ENCODE results near the gene PALLD. TPM values are rescaled to one million over a fixed set of nuclear protein-coding genes. Genes with fewer than 3 reads are reported as not detected.

Gene PALLD
- polyA plus RNA-seq, 3 donors: 213 to 223 (median 220) TPM

DNA sequence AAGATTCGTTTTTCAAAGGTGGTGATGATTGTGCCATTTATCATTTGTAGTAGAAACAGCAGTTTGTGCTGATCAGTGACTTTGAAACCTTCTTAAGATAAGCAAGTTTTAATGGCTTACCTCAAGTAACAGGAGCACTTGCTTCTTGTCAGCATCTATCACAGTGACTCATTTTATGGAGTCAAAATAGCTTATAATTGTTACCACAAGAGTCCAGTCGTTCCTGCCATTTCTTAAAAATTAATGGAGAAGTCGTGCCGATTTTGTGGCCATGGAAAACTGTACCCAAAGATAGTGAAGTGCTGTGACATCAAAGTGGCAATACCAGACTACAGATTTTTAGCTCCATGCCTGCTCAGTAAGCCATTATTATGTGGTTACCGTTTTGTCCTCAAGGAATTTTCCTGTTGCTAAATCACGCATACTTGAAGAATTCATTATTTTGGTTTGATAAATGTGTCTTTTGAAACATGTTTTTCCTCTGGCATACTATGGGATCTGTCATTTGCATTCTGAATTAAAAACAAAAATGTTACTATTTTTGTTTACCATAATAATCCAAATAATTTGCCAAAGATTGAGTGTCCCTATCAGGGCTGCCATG lies 383.3 kb downstream of the PALLD start:
- no peak for DNase-seq (ENCODE audit: low read depth in 3 of 3, low spot score in 2 of 3)

- DNase-seq (ENCODE audit: low read depth in 3 of 3, low spot score in 2 of 3): no peak
These were observed 384.2 kb downstream of the PALLD start for GRCh38 chr4:168880811-168881595.

DNA sequence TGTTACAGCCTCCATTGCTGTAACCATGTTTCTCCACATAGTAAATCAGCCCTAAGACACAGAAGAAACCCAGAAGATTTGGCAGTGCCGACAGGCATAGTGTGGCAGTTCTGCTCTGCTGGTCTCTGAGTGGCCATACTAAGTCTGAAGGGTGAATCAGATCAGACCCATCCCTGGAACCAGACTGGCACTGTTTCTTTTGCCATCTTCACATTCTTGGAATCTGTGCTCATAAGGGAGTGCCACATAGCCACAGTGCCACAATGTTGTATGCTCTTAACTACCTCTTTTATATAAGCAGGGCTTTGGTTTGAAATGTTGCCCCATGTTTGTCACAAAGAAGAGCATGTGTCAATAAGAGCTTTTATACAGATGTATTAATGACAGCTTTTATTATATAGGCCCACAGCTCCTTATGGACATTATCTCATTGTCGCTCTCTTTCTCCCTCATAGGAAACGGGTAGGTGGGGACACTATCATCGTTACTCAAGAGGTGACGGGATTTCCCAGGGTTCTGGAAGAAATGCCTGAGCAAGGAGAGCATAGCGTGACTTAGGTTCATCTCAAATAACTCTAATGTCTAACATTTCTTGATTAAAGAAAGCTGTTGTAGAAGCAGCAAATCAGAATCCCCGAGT lies 385.0 kb downstream of the PALLD start:
- DNase-seq (ENCODE audit: low read depth in 3 of 3, low spot score in 2 of 3): no peak

GRCh38 chr4:168882650-168883233 lies 385.9 kb downstream of the PALLD start:
- DNase-seq (ENCODE audit: low read depth in 3 of 3, low spot score in 2 of 3): no peak

GRCh38 chr4:168883513-168883912 lies 386.7 kb downstream of the PALLD start:
- DNase-seq (ENCODE audit: low read depth in 3 of 3, low spot score in 2 of 3): no peak

- no peak for DNase-seq (ENCODE audit: low read depth in 3 of 3, low spot score in 2 of 3)
These were observed 387.6 kb downstream of the PALLD start for GRCh38 chr4:168884251-168885124.

DNA sequence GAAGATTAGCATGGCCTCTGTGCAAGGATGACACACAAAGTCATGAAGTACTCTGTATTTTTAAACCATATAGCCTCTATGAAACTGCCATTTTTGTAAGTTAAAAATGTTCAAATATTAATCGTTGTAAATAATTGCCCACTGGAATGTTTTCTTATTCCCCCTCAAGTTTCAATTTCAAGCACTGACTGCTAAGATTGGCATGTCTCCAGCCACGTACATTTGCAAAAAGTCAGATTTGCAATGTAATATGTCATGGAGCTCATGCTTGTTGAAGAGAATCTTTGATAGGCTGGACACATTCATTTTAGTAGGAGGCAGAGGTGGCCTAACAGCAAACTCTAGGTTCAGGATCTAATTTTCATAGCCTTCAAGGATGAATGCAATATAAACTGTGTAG lies 388.5 kb downstream of the PALLD start:
- DNase-seq (ENCODE audit: low read depth in 3 of 3, low spot score in 2 of 3): no peak

- no peak for DNase-seq (ENCODE audit: low read depth in 3 of 3, low spot score in 2 of 3)
These were observed 389.5 kb downstream of the PALLD start for GRCh38 chr4:168886351-168886750.

DNA sequence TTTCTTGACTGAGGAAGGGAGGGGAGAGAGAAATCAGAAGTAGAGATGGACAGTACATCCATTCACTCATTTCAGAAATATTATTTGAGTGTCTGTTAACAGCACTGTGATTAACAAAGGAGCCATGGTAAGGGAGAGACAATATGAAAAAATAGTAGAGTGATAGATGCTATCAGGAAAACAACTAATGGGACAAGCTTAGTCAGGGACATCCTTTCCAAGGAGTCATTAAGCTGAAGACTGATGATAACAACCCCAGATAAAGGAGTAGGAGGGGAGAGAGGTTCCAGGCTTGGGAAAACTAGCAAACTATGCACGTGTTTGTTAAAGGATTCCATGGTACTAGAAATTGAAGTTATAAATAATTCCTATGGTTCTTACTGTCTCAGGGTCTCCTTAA lies 391.0 kb downstream of the PALLD start:
- DNase-seq (ENCODE audit: low read depth in 3 of 3, low spot score in 2 of 3): no peak

- DNase-seq (ENCODE audit: low read depth in 3 of 3, low spot score in 2 of 3): no peak
These were observed 391.9 kb downstream of the PALLD start for GRCh38 chr4:168888715-168889215.

- no peak for DNase-seq (ENCODE audit: low read depth in 3 of 3, low spot score in 2 of 3)
These were observed 394.2 kb downstream of the PALLD start for GRCh38 chr4:168891086-168891485.

DNA sequence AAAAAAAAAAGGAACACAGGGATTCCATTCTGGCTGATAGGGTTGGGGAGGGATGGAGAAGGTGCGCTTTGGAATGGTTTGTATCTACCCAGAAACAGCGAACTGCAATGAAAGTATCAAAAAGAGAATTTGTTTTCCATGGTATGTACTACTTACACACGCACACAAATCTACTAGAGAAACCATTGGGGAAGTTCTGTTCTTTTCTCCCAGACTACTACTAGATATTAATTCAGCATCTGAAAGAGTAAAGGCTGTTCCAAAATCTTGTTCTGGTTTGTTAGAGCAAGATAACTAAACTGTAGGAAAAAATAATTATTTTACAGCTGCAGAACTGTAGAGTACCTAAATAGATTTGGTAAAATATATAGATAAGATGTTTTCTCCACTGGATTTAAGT lies 394.8 kb downstream of the PALLD start:
- DNase-seq (ENCODE audit: low read depth in 3 of 3, low spot score in 2 of 3): no peak

GRCh38 chr4:168892475-168892874 lies 395.6 kb downstream of the PALLD start:
- DNase-seq (ENCODE audit: low read depth in 3 of 3, low spot score in 2 of 3): no peak

GRCh38 chr4:168893205-168893604 lies 396.4 kb downstream of the PALLD start:
- no peak for DNase-seq (ENCODE audit: low read depth in 3 of 3, low spot score in 2 of 3)

- no peak for DNase-seq (ENCODE audit: low read depth in 3 of 3, low spot score in 2 of 3)
These were observed 397.0 kb downstream of the PALLD start for GRCh38 chr4:168893807-168894206.

DNA sequence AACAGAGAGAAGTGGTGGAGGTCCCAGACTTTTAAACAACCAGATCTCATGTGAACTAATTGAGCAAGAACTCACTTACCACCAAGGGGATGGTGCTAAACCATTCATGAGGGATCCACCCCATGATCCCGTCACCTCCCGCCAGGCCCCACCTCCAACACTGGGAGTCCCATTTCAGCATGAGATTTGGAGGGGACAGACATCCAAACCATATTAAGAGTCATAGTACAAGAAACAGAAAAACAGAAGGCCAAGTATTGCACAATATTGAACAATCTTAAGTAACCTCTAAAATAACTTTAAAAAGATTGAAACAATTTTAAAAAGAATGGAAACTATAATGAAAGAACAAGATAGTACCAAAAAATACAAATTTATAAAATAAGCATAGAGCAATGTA lies 403.2 kb downstream of the PALLD start:
- DNase-seq (ENCODE audit: low read depth in 3 of 3, low spot score in 2 of 3): no peak

DNA sequence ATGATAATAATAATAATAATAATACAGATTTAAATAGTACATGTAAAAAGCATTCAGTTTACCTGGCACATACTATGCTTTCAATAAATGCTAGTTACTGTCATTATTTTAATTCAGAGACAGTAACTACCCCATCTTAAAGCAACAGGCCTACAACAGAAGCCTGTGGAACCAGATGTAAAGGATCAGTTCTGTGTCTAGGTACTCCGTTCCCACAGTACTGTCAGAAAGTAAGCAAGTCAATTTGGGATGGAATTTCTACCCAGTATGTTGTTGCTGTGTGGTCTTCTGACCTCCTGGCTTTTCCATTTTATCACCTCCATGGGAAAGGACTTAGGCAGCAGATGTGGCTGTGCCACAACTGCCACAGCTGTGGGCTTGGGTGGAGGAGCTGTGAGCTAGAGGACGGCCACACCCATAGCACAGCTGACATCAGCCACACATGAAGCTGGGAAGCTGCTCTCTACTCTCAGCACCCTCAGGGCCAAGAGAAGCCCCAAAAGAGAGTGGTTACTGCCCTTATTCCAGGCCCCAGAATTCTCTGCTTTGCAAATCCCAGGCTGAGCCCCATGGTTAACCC lies 410.4 kb downstream of the PALLD start:
- DNase-seq (ENCODE audit: low read depth in 3 of 3, low spot score in 2 of 3): no peak

DNA sequence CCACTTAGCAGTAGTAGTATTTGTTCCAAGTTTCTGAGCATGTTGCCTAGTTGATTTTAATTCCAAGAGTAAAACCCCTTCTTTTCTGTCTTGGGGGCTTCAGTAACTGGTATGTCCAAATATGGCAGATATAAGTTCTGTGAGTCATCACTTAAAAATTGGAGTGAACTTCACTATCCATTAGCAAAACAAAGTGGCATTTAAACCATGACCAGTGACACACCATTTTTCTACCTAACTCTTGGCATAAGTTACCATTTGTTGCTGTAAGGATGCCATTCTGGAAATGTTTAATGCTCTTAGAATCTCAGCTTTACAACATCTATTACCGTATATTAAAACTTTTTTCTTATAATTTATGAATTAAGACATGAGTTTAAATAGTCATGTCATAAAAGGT lies 411.2 kb downstream of the PALLD start:
- no peak for DNase-seq (ENCODE audit: low read depth in 3 of 3, low spot score in 2 of 3)

GRCh38 chr4:168908851-168909273 lies 412.0 kb downstream of the PALLD start:
- no peak for DNase-seq (ENCODE audit: low read depth in 3 of 3, low spot score in 2 of 3)

DNA sequence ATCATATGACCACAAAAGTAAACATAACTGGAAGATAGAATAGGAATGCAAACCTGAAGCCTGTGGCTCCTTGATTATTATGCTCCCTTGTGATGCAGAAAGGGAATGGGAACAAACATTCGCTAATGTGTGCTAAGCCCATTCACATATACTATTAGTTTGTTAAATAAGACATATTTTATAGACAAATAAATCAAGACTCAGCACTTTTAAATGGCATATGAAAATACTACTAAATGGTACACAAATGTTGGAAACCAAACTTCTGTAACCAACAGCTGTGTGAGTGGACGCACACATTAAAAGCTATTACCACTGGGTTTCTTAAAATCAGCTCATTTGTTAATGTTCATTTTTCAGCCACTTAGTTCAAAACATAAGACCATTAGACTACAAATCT lies 417.2 kb downstream of the PALLD start:
- no peak for DNase-seq (ENCODE audit: low read depth in 3 of 3, low spot score in 2 of 3)

Data from right renal cortex interstitium (tissue), 3 donors.